PC-3 (cell line): Measurements from ENCODE around the gene CGB2.
"Not testable (repeated sequence)": the region's sequence is repeated elsewhere in the genome, so short reads cannot be mapped to it uniquely, and the experiment has no call there.

Experiments used
- CTCF ChIP-seq: fragments of 300-600 bp; sonication (generic); conservative IDR thresholded peaks from 2 replicates; pipeline ENCODE4 v1.5.1; 2017; ENCODE audit warnings: antibody characterized with exemption, low read depth, mild to moderate bottlenecking, low read length
- EZH2 ChIP-seq: fragments of 300-600 bp; sonication (generic); IDR thresholded peaks from one replicate; pipeline ENCODE4 v1.6.1; 2017; ENCODE audit warnings: antibody characterized with exemption, mild to moderate bottlenecking, low read length; ENCODE audit not compliant: unreplicated experiment
- EZH2phosphoT487 ChIP-seq: fragments of 300-600 bp; sonication (generic); IDR thresholded peaks from 2 replicates; pipeline ENCODE4 v1.6.1; 2018; ENCODE audit warnings: mild to moderate bottlenecking, antibody characterized with exemption, low read length, borderline replicate concordance

- TF ChIP-seq EZH2phosphoT487, CTCF, EZH2: not testable (repeated sequence)
Measured at GRCh38 chr19:49029749-49030148, 1.9 kb upstream of the CGB2 start.
